H9 (cell line): ENCODE results near the gene SETDB2. TPM values are rescaled to one million over a fixed set of nuclear protein-coding genes. Genes with fewer than 3 reads are reported as not detected.

Source experiments
- DNase-seq: peaks from one replicate; pipeline ENCODE4 v3.0.0-alpha.2; 2017
- H2AFZ ChIP-seq: one replicate; pipeline ENCODE4 v1.6.1; 2013; ENCODE audit warnings: mild to moderate bottlenecking, low read length, control low read depth, moderate library complexity
- H2AK5ac ChIP-seq: 2 replicates; pipeline ENCODE4 v1.6.1; 2013; ENCODE audit warnings: low read length, control low read depth, mixed read lengths; ENCODE audit not compliant: insufficient read length
- H2BK120ac ChIP-seq: one replicate; pipeline ENCODE4 v1.6.1; 2013; ENCODE audit warnings: low read depth, mild to moderate bottlenecking, low read length, control low read depth, inconsistent platforms; ENCODE audit not compliant: poor library complexity, severe bottlenecking
- H2BK12ac ChIP-seq: 2 replicates; pipeline ENCODE4 v1.6.1; 2013; ENCODE audit warnings: low read length, control low read depth, mixed read lengths, low read depth; ENCODE audit not compliant: insufficient read length
- H2BK15ac ChIP-seq: 2 replicates; pipeline ENCODE4 v1.6.1; 2013; ENCODE audit warnings: low read depth, low read length, control low read depth
- H2BK20ac ChIP-seq: one replicate; pipeline ENCODE4 v1.6.1; 2013; ENCODE audit warnings: low read depth, mild to moderate bottlenecking, low read length, control low read depth, inconsistent platforms; ENCODE audit not compliant: poor library complexity, severe bottlenecking
- H2BK5ac ChIP-seq: 2 replicates; pipeline ENCODE4 v1.6.1; 2013; ENCODE audit warnings: low read length, control low read depth, mixed read lengths; ENCODE audit not compliant: insufficient read length
- H3K14ac ChIP-seq: 2 replicates; pipeline ENCODE4 v1.6.1; 2013; ENCODE audit warnings: low read length, control low read depth; ENCODE audit not compliant: insufficient read depth
- H3K18ac ChIP-seq: 2 replicates; pipeline ENCODE4 v1.6.1; 2013; ENCODE audit warnings: low read depth, mild to moderate bottlenecking, mixed read lengths, low read length, control low read depth; ENCODE audit not compliant: insufficient read length
- H3K23ac ChIP-seq: 2 replicates; pipeline ENCODE4 v1.6.1; 2013; ENCODE audit warnings: low read length, control low read depth, mixed read lengths, low read depth; ENCODE audit not compliant: insufficient read length
- H3K23me2 ChIP-seq: 2 replicates; pipeline ENCODE4 v1.6.1; 2013; ENCODE audit warnings: low read depth, mild to moderate bottlenecking, mixed read lengths, low read length, control low read depth; ENCODE audit not compliant: insufficient read length, poor library complexity, severe bottlenecking
- H3K27ac ChIP-seq: 2 replicates; pipeline ENCODE4 v1.5.1; 2013; ENCODE audit warnings: low read length, control low read depth, mixed read lengths, low read depth; ENCODE audit not compliant: insufficient read length
- H3K27me3 ChIP-seq: 2 replicates; pipeline ENCODE4 v1.6.1; 2013; ENCODE audit warnings: low read length, control low read depth, inconsistent platforms; ENCODE audit not compliant: insufficient read depth
- H3K4ac ChIP-seq: 2 replicates; pipeline ENCODE4 v1.6.1; 2013; ENCODE audit warnings: low read depth, mild to moderate bottlenecking, control low read depth, inconsistent platforms, low read length, moderate library complexity
- H3K4me1 ChIP-seq: 2 replicates; pipeline ENCODE4 v1.6.1; 2013; ENCODE audit warnings: low read length, control low read depth, inconsistent platforms; ENCODE audit not compliant: insufficient read depth
- H3K4me2 ChIP-seq: 2 replicates; pipeline ENCODE4 v1.6.1; 2013; ENCODE audit warnings: low read length, control low read depth, mixed read lengths; ENCODE audit not compliant: insufficient read length, insufficient read depth
- H3K56ac ChIP-seq: 2 replicates; pipeline ENCODE4 v1.6.1; 2013; ENCODE audit warnings: low read depth, mild to moderate bottlenecking, mixed read lengths, low read length, control low read depth; ENCODE audit not compliant: insufficient read length
- H3K79me1 ChIP-seq: 2 replicates; pipeline ENCODE4 v1.6.1; 2013; ENCODE audit warnings: low read depth, mild to moderate bottlenecking, moderate library complexity, low read length, control low read depth, inconsistent platforms; ENCODE audit not compliant: insufficient read depth, poor library complexity, severe bottlenecking
- H3K79me2 ChIP-seq: 2 replicates; pipeline ENCODE4 v1.6.1; 2013; ENCODE audit warnings: low read length, control low read depth, inconsistent platforms; ENCODE audit not compliant: insufficient read depth
- H3K9ac ChIP-seq: 2 replicates; pipeline ENCODE4 v1.6.1; 2013; ENCODE audit warnings: low read length, control low read depth, mixed read lengths; ENCODE audit not compliant: insufficient read length; ENCODE audit errors: extremely low read depth
- H3K9me3 ChIP-seq: one replicate; pipeline ENCODE4 v1.6.1; 2013; ENCODE audit warnings: low read depth, low read length, inconsistent platforms; ENCODE audit not compliant: control insufficient read depth
- H3T11ph ChIP-seq: one replicate; pipeline ENCODE4 v1.6.1; 2013; ENCODE audit warnings: mild to moderate bottlenecking, low read length, control low read depth, inconsistent platforms
- H4K20me1 ChIP-seq: one replicate; pipeline ENCODE4 v1.6.1; 2013; ENCODE audit not compliant: control insufficient read depth, insufficient read length, insufficient read depth
- H4K5ac ChIP-seq: 2 replicates; pipeline ENCODE4 v1.6.1; 2013; ENCODE audit warnings: low read depth, mild to moderate bottlenecking, mixed read lengths, low read length, control low read depth; ENCODE audit not compliant: insufficient read length
- H4K8ac ChIP-seq: replicated peaks from 2 replicates; pipeline ENCODE4 v1.6.1; 2013; ENCODE audit warnings: low read length, control low read depth, mixed read lengths, low read depth; ENCODE audit not compliant: insufficient read length
- H4K91ac ChIP-seq: 2 replicates; pipeline ENCODE4 v1.6.1; 2013; ENCODE audit warnings: low read depth, mild to moderate bottlenecking, moderate library complexity, mixed read lengths, low read length, control low read depth; ENCODE audit not compliant: insufficient read length
- H3K27ac Mint-ChIP-seq, 3 experiments: 2 replicates in 2 of 3; 3 replicates in 1 of 3; pipeline ENCODE4 v1.8.0; 2020 to 2021; ENCODE audit warnings: mixed read lengths in 3 of 3, mild to moderate bottlenecking in 1 of 3, moderate library complexity in 1 of 3
- H3K27me3 Mint-ChIP-seq: 2 replicates; pipeline ENCODE4 v1.8.0; 2021; ENCODE audit warnings: low read depth, mild to moderate bottlenecking, moderate library complexity, mixed read lengths
- H3K36me3 Mint-ChIP-seq, 3 experiments: 2 replicates in 2 of 3; 3 replicates in 1 of 3; pipeline ENCODE4 v1.8.0; 2020 to 2021; ENCODE audit warnings: low read depth in 3 of 3, mixed read lengths in 3 of 3; ENCODE audit not compliant: insufficient read depth in 1 of 3
- H3K4me1 Mint-ChIP-seq, 2 experiments: 2 replicates each; pipeline ENCODE4 v1.8.0; 2020; ENCODE audit warnings: mixed read lengths in 2 of 2
- H3K4me3 Mint-ChIP-seq, 2 experiments: 2 replicates in 1 of 2; 3 replicates in 1 of 2; pipeline ENCODE4 v1.8.0; 2020 to 2021; ENCODE audit warnings: mild to moderate bottlenecking in 2 of 2, mixed read lengths in 2 of 2, moderate library complexity in 1 of 2
- H3K9me3 Mint-ChIP-seq, 2 experiments: 2 replicates in 1 of 2; 3 replicates in 1 of 2; pipeline ENCODE4 v1.8.0; 2020; ENCODE audit warnings: mild to moderate bottlenecking in 2 of 2, mixed read lengths in 2 of 2, moderate library complexity in 1 of 2
- CTCF ChIP-seq: fragments of 200-600 bp; sonication (generic); conservative IDR thresholded peaks from 3 replicates; pipeline ENCODE4 v1.8.0; 2021; ENCODE audit warnings: antibody characterized with exemption, mild to moderate bottlenecking
- WGBS: extraction: QIAGEN DNeasy Blood & Tissue Kit; methylation state at CpG from one replicate; pipeline ENCODE4 v1.1.7; 2013; ENCODE audit warnings: missing lambda C conversion rate, low lambda C conversion rate, mixed read lengths; ENCODE audit not compliant: insufficient read length; ENCODE audit errors: extremely low coverage; 5-methylcytosine and 5-hydroxymethylcytosine counted together
- total RNA-seq: library from RNA; stranded (reverse); gene quantifications from 2 replicates; pipeline ENCODE4 v1.2.1, GENCODE V29; 2021

SETDB2 gene
- total RNA-seq, 1 experiment from 2014 or later: 5.7 TPM

GRCh38 chr13:49528161-49528560 is 84.1 kb downstream of the SETDB2 start:
- no peak overlapping the region for H4K91ac ChIP-seq
- Mint-ChIP-seq H3K4me3 (no peak overlapping the region), H3K27ac (no peak overlapping the region), H3K9me3 (no peaks in the 10 kb centered on the region), H3K4me1 (no peaks in the 10 kb centered on the region; a peak in 1 of 4 replicates), H3K36me3 (peaks cover 6 to 19% (median 13%) of the 10 kb centered on the region in 3 experiments; a peak in 5 of 7 replicates), H3K27me3 (no peaks in the 10 kb centered on the region; the same call in 1 of the 2 replicates)
- H4K20me1 ChIP-seq: no peaks in the 10 kb centered on the region
- no peak overlapping the region for H4K5ac ChIP-seq
- no peak overlapping the region for H3K18ac ChIP-seq
- no peak overlapping the region for H2AFZ ChIP-seq
- no peak overlapping the region for H3T11ph ChIP-seq
- WGBS: no CpG with 5 or more reads among the region's 1 CpG
- H3K56ac ChIP-seq: no peak overlapping the region
- no peak overlapping the region for H3K4me2 ChIP-seq
- H3K23me2 ChIP-seq: no peaks in the 10 kb centered on the region
- H3K4me1 ChIP-seq: no peaks in the 10 kb centered on the region
- no peak for TF ChIP-seq CTCF
- no peak overlapping the region for H3K9ac ChIP-seq
- H2BK120ac ChIP-seq: no peak overlapping the region
- no peak overlapping the region for H3K4ac ChIP-seq
- H3K79me2 ChIP-seq: no peaks in the 10 kb centered on the region
- no peak overlapping the region for H2BK12ac ChIP-seq
- no peak overlapping the region for H3K27ac ChIP-seq
- H2AK5ac ChIP-seq: no peak overlapping the region
- H3K14ac ChIP-seq: no peak overlapping the region
- DNase-seq: no peak
- H3K9me3 ChIP-seq: no peaks in the 10 kb centered on the region
- H4K8ac ChIP-seq: no peak overlapping the region
- H3K23ac ChIP-seq: no peak overlapping the region
- no peaks in the 10 kb centered on the region for H3K27me3 ChIP-seq
- no peak overlapping the region for H2BK20ac ChIP-seq
- H2BK15ac ChIP-seq: no peak overlapping the region
- H3K79me1 ChIP-seq: no peaks in the 10 kb centered on the region
- no peak overlapping the region for H2BK5ac ChIP-seq
